Heart left ventricle (tissue), 16 donors: ENCODE results near the gene DMD. TPM values are rescaled to one million over a fixed set of nuclear protein-coding genes. Genes with fewer than 3 reads are reported as not detected.

Experiments used
- ATAC-seq, 4 donors: fragments of 200-7000 bp; cut with Tn5 transposase; one replicate each; pipeline ENCODE4 v1.9.1; 2020 to 2022; ENCODE audit warnings: moderate library complexity in 4 of 4, mild to moderate bottlenecking in 3 of 4, moderate number of reproducible peaks in 1 of 4
- DNase-seq, 5 donors: peaks; one replicate each; pipeline ENCODE4 v3.0.0-alpha.2; 2020
- H3K27ac ChIP-seq, 12 donors: fragments of 200-600 bp; sonication (generic) in 4 of 12; one replicate each; pipeline versions ENCODE4 v1.5.0 to v1.8.0; 2016 to 2022; ENCODE audit warnings: mild to moderate bottlenecking in 2 of 12
- H3K27me3 ChIP-seq, 9 donors: fragments of 200-600 bp; sonication (generic) in 2 of 9; one replicate each; pipeline versions ENCODE4 v1.5.1 to v1.8.0; 2016 to 2022; ENCODE audit warnings: mild to moderate bottlenecking in 3 of 9
- H3K36me3 ChIP-seq, 9 donors: fragments of 200-600 bp; sonication (generic) in 2 of 9; one replicate each; pipeline versions ENCODE4 v1.5.0 to v1.8.0; 2018 to 2022; ENCODE audit warnings: mild to moderate bottlenecking in 2 of 9
- H3K4me1 ChIP-seq, 12 donors: fragments of 200-600 bp; sonication (generic) in 4 of 12; one replicate each; pipeline versions ENCODE4 v1.5.0 to v1.8.0; 2016 to 2022; ENCODE audit warnings: mild to moderate bottlenecking in 3 of 12
- H3K4me3 ChIP-seq, 12 donors: fragments of 200-600 bp; sonication (generic) in 4 of 12; one replicate each; pipeline versions ENCODE4 v1.5.0 to v1.8.0; 2017 to 2022; ENCODE audit warnings: mild to moderate bottlenecking in 9 of 12, moderate library complexity in 4 of 12
- H3K9me3 ChIP-seq, 12 donors: fragments of 200-600 bp; sonication (generic) in 4 of 12; one replicate each; pipeline versions ENCODE4 v1.5.0 to v1.8.0; 2016 to 2022; ENCODE audit warnings: mild to moderate bottlenecking in 1 of 12
- POLR2A ChIP-seq, 2 donors: fragments of 450-650 bp; IDR thresholded peaks; one replicate each; pipeline ENCODE4 v1.6.1; 2017; ENCODE audit warnings: antibody characterized with exemption in 2 of 2, mild to moderate bottlenecking in 2 of 2, moderate library complexity in 2 of 2
- WGBS, 4 donors: extraction: QIAGEN DNeasy Blood & Tissue Kit in 2 of 4; methylation state at CpG; one replicate each; pipeline versions ENCODE4 v1.1.5 to v1.1.7; 2013 to 2018; 5-methylcytosine and 5-hydroxymethylcytosine counted together
- intact Hi-C, 10 donors: fragments of 100-400 bp; cut with DNase I; formaldehyde crosslinking; loops; one replicate each; pipeline versions ENCODE4 v1.11.1 to v1.14.2; 2022
- polyA plus RNA-seq, 2 donors: library from polyadenylated mRNA; stranded (reverse); fragments of 200-250 nt; gene quantifications; one replicate each; pipeline ENCODE4 v1.2.3, GENCODE V29; 2013
- total RNA-seq, 9 donors: library from RNA; depleted of rRNA in 2 of 9; stranded (reverse); fragments of >200 nt in 2 of 9; fragmentation: NEBNext Ultra II Directional in 3 of 9; extraction: Animal tissue kit (Norgen Biotek cat#: 25700) in 3 of 9; gene quantifications; one replicate each; pipeline versions ENCODE4 v1.1.0 to v1.2.4, GENCODE V29; 2016 to 2023
- TF ChIP-seq, protein P1 (sequence below), 12 donors: fragments of 200-600 bp; sonication (generic) in 4 of 12; IDR thresholded peaks; one replicate each; pipeline versions ENCODE4 v1.5.0 to v1.8.0; 2018 to 2022; ENCODE audit warnings: antibody characterized with exemption in 12 of 12, mild to moderate bottlenecking in 5 of 12
- donor health status: ischemic (EF 13 %, LVEDD 7.1; RV severe dilation, severe dysfunction).
- donor health status: healthy with polysubstance abuse.
- donor health status: DM: no; HTN: yes; CAD: no.
- donor health status: DM: no; HTN: no; CAD: no.
- donor health status: ischemic (EF 25% LVEDD 6.9; RV normal size, moderate dysfunction).
- donor health status: ischemic (EF 25% LVEDD 5.7; RV mildly dilated, moderate dysfunction).
- donor health status: healthy.
- donor health status: DM: yes; HTN: yes; CAD: no.
- donor health status: ischemic (EF 35%, LVEDD 5.7; RV mildly dilated, moderate dysfunction).
- donor health status: nonischemic (EF 11% LVEDD 7.7; RV severe dilation, severe dysfunction).
- donor health status: DM: yes; HTN: yes; CAD: no.
- donor health status: PGD.
- donor health status: ischemic (EF 29% LVEDD 5.4; RV normal size, mild dysfunction).
- donor health status: nonischemic (EF 23%, LVEDD 6.1; RV moderate dilation, normal function).

DMD gene
- total and polyA plus RNA-seq, 11 donors, result 34.7 to 236 (median 162) TPM

GRCh38 chrX:31860686-31861085 lies 1350.7 kb downstream of the DMD start:
- ATAC-seq, result no peak
- intact Hi-C loops, result no loop called here
- no peaks in the 10 kb centered on the region for H3K27me3 ChIP-seq
- no peaks in the 10 kb centered on the region for H3K9me3 ChIP-seq
- no peak overlapping the region for H3K27ac ChIP-seq
- no peak for TF ChIP-seq POLR2A (IDR thresholded peaks at IDR 0.05)
- TF ChIP-seq, protein P1, sequence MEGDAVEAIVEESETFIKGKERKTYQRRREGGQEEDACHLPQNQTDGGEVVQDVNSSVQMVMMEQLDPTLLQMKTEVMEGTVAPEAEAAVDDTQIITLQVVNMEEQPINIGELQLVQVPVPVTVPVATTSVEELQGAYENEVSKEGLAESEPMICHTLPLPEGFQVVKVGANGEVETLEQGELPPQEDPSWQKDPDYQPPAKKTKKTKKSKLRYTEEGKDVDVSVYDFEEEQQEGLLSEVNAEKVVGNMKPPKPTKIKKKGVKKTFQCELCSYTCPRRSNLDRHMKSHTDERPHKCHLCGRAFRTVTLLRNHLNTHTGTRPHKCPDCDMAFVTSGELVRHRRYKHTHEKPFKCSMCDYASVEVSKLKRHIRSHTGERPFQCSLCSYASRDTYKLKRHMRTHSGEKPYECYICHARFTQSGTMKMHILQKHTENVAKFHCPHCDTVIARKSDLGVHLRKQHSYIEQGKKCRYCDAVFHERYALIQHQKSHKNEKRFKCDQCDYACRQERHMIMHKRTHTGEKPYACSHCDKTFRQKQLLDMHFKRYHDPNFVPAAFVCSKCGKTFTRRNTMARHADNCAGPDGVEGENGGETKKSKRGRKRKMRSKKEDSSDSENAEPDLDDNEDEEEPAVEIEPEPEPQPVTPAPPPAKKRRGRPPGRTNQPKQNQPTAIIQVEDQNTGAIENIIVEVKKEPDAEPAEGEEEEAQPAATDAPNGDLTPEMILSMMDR (IDR thresholded peaks at IDR 0.05), result no peak
- H3K36me3 ChIP-seq, result no peaks in the 10 kb centered on the region
- DNase-seq, result no peak
- H3K4me1 ChIP-seq, result no peaks in the 10 kb centered on the region
- no peak overlapping the region for H3K4me3 ChIP-seq

GRCh38 chrX:31858915-31859314 lies 1352.4 kb downstream of the DMD start:
- H3K27me3 ChIP-seq, result no peaks in the 10 kb centered on the region
- no peak for TF ChIP-seq POLR2A (IDR thresholded peaks at IDR 0.05)
- TF ChIP-seq, protein P1 (IDR thresholded peaks at IDR 0.05), result no peak
- H3K4me1 ChIP-seq, result no peaks in the 10 kb centered on the region
- H3K27ac ChIP-seq, result no peak overlapping the region
- H3K9me3 ChIP-seq, result no peaks in the 10 kb centered on the region
- WGBS, 4 donors, result 27 to 44% (median 43%) methylated on average over 2 of the region's 2 CpGs
- no peak overlapping the region for H3K4me3 ChIP-seq
- ATAC-seq (no peak), DNase-seq (no peak)
- intact Hi-C loops, result no loop called here
- H3K36me3 ChIP-seq, result no peaks in the 10 kb centered on the region

DNA sequence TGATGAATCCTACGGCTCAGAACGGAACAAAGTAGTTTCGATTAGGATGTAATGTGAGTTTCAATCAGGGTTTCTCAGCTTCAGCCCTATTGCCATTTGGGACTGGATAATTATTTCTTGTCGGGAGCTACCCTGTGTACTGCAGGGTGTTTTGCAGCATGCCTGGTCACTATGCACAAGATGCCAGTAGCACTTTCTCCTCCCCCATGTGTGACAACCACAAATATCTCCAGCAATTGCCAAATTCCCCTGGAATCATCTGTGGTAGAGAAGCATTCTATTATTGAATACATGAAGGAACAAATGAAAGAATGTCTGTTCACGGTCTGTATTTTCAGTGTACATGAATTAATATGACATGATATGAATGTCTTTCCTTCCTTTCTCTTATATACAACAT lies 1356.6 kb downstream of the DMD start:
- Histone ChIP-seq H3K27me3 (no peaks in the 10 kb centered on the region), H3K4me3 (no peak overlapping the region), H3K4me1 (no peaks in the 10 kb centered on the region), H3K27ac (no peak overlapping the region), H3K9me3 (no peaks in the 10 kb centered on the region), H3K36me3 (no peaks in the 10 kb centered on the region)
- ATAC-seq (no peak), DNase-seq (no peak)
- intact Hi-C loops, result no loop called here
- 72 to 87% (median 78%) methylated on average over 5 of the region's 5 CpGs for WGBS, 4 donors
- TF ChIP-seq, protein P1 (IDR thresholded peaks at IDR 0.05), result no peak
- no peak for TF ChIP-seq POLR2A (IDR thresholded peaks at IDR 0.05)

DNA sequence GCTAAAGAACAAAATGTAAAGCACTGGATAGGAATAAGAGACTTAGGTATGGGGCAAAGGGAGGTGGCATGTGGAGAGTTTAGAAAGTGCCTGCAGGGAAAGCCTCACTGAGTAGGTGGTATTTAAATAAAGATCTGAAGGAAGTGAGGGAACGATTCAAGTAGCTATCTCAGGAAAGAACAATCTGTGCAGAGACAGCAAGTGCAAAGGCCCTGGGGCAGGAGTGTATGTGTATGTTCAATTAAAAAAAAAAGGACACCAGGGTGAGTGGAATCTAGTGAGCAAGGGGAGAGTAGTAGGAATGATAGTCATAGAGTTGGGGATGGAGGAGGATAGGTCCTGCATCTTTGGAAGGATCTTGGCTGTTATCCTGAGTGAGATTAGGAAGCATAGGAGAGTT lies 1359.6 kb downstream of the DMD start:
- Histone ChIP-seq H3K27ac (no peak overlapping the region), H3K27me3 (no peaks in the 10 kb centered on the region), H3K4me1 (no peaks in the 10 kb centered on the region), H3K4me3 (no peak overlapping the region), H3K9me3 (no peaks in the 10 kb centered on the region), H3K36me3 (no peaks in the 10 kb centered on the region)
- TF ChIP-seq, protein P1 (IDR thresholded peaks at IDR 0.05), result no peak
- no peak for TF ChIP-seq POLR2A (IDR thresholded peaks at IDR 0.05)
- ATAC-seq (no peak), DNase-seq (no peak)
- WGBS, 4 donors, result 37 to 57% (median 51%) methylated on average over 1 of the region's 1 CpG
- intact Hi-C loops, result no loop called here
